HTERT RPE-1 (cell line): ENCODE results near the gene KCNJ1.

Source experiments
- in situ Hi-C: fragments of 300-500 bp; cut with MboI; formaldehyde crosslinking; loops from 4 replicates; pipeline ENCODE4 v1.14.3; 2020; ENCODE audit warnings: low sequenced_read_pairs

KCNJ1 gene

GRCh38 chr11:128882451-128882850, 15.4 kb upstream of the KCNJ1 start:
- in situ Hi-C loops: no loop called here

GRCh38 chr11:128881221-128881620, 14.1 kb upstream of the KCNJ1 start:
- in situ Hi-C loops: no loop called here

- in situ Hi-C loops: no loop called here
These were observed 12.7 kb upstream of the KCNJ1 start for GRCh38 chr11:128879817-128880216.

GRCh38 chr11:128878455-128878854, 11.4 kb upstream of the KCNJ1 start:
- in situ Hi-C loops: no loop called here

- in situ Hi-C loops: no loop called here
These were observed 10.6 kb upstream of the KCNJ1 start for GRCh38 chr11:128877726-128878125.

GRCh38 chr11:128876133-128876650, 9.1 kb upstream of the KCNJ1 start:
- in situ Hi-C loops: no loop called here

- in situ Hi-C loops: no loop called here
These were observed 7.3 kb upstream of the KCNJ1 start for GRCh38 chr11:128874427-128874826.

- in situ Hi-C loops: no loop called here
These were observed 5.5 kb upstream of the KCNJ1 start for GRCh38 chr11:128872594-128872993.

- in situ Hi-C loops: no loop called here
These were observed 5.0 kb upstream of the KCNJ1 start for GRCh38 chr11:128872094-128872493.

GRCh38 chr11:128871168-128871610, 4.1 kb upstream of the KCNJ1 start:
- in situ Hi-C loops: no loop called here

GRCh38 chr11:128868841-128869671, 2.0 kb upstream of the KCNJ1 start:
- in situ Hi-C loops: no loop called here

- in situ Hi-C loops: no loop called here
These were observed 1.6 kb downstream of the KCNJ1 start for GRCh38 chr11:128865490-128865889.

GRCh38 chr11:128862908-128863660, 4.0 kb downstream of the KCNJ1 start:
- in situ Hi-C loops: no loop called here

GRCh38 chr11:128862406-128862805, 4.7 kb downstream of the KCNJ1 start:
- in situ Hi-C loops: no loop called here

- in situ Hi-C loops: no loop called here
These were observed 6.3 kb downstream of the KCNJ1 start for GRCh38 chr11:128860571-128861361.

- in situ Hi-C loops: no loop called here
These were observed 7.3 kb downstream of the KCNJ1 start for GRCh38 chr11:128859563-128860441.

GRCh38 chr11:128857341-128857740, 9.8 kb downstream of the KCNJ1 start:
- in situ Hi-C loops: no loop called here

GRCh38 chr11:128856241-128856640, 10.9 kb downstream of the KCNJ1 start:
- in situ Hi-C loops: no loop called here

- in situ Hi-C loops: no loop called here
These were observed 12.3 kb downstream of the KCNJ1 start for GRCh38 chr11:128854841-128855240.

- in situ Hi-C loops: no loop called here
These were observed 13.5 kb downstream of the KCNJ1 start for GRCh38 chr11:128853559-128853958.
